Measurements from ENCODE around the gene TTYH3. TPM values are rescaled to one million over a fixed set of nuclear protein-coding genes. Genes with fewer than 3 reads are reported as not detected.

TTYH3 gene
- total RNA-seq, 1 donor from 2014 or later, result 38.6 TPM

DNA sequence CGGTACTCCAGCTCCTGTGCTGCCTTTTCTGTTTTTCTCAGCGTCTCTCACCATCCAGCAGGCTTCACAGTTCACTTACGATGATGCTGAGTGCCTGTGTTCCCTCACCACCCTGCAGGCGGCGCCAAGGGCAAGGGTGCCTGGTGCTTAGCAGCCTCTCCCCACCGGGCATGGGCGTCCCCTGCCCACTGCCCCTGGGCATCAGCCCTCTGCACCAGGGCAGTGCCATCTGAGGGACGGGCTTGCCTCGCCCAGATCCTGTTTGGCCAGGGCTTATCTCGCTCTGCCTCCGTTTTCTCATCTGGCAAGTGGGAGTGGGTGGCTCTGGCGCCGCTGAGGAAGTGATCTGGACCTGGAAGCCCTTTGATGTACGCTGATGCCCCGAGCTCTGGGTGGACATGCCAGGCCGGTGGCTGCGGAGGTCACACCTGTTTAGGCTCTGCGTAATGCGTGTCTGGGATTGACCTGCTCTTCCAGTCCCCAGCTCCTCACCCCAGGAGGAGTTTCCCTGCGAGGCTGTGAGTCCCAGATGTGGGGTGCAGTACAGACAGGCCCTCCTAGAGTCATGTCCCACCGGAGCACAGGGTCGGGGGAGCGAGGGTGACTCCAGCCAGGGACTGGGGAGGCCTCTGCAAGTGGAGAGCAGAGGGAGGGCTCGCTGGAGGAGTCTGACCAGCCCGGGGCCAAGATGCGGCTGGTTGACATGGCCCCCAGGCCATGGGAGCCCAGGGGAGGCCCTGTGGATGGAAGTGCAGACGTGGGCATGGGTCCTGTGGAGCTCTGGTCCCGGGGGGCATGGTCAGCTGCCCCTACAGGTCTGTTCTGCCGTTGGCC lies 11.8 kb downstream of the TTYH3 start:
- DNase-seq (ENCODE audit: low spot score), result no peak
- intact Hi-C loops (cut with DNase I), result no loop called here
- no peak for ATAC-seq

DNA sequence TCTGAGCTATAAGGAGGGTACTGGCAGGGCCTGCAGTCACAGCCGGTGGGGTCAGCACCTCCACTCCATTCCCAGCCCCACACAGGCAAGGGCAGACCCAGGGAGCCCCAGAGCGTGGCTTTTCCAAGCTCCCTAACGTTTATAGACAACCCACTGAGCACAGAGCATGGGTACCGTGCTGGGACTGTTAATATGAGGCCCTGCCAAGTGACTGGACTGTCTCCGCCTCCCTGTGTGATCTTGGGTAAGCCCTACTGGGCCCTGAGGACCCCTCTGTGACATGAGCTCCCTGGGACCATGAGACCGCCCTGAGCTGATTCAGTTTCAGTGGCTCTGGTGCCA lies 12.4 kb downstream of the TTYH3 start:
- DNase-seq (ENCODE audit: low spot score), result no peak
- no peak for ATAC-seq
- intact Hi-C loops (cut with DNase I), result no loop called here

DNA sequence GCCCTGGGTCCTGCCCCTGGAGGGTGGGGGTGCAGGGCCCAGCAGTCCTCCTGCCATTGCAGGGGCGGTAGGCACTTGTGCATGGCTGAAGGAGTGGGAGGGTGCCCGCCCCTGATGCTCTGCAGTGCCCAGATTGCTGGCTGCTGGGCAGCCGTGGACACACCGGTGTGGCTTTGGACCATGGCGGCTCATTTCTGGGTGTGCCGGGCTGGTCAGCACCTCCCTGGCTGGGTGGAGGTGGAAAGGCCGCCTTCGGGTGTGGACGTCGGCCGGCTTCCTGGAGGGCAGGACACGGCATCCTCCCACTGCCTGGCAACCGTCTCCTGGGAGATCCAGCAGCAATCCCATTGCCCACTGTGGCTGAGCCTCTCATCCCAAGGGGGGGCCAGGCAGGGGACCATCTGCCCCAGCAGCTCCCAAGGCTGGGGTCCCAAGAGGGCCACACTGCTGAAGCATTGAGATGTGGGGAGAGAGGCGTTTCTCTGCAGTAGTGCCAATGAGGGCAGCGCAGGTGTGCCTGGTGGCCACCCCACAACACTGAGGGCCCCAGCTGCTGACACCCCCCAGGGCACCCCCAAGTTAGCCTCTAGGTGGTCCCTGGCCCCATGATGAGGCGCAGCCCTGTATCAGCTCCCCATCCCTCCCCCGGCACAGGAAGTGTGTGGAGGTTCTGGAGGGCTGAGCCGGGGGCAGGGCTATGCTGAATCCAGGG lies 12.9 kb downstream of the TTYH3 start:
- DNase-seq (ENCODE audit: low spot score) (peak; percentile 61), ATAC-seq (no peak)
- intact Hi-C loops (cut with DNase I), result no loop called here

DNA sequence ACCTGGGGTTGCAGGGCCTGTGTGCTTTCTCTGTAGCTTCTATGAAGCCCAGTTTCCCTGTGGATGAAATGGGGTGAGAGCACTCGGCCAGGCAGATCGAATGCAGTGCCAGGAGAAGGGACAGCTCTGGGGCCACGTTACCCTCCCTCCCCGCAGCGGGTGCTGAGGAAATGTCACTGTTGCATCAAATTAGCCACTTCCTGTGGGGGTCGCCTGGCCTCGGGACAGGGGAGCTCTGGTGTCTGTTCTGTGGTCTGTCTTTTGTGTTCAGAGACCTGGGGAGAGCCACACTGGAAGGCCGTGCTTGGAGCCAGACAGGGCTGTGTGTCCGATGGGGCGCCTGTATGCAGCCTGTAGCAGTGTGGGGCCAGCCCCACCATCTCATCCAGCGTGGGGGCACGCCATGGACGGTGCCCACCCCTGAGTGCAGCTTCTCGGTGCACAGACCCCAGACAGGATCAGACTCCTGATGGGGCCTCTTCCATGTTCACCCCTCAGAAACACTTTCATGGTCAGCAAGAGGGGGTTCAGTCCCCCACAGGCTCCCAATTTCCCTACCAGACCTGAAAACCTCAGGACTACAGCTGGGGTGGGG lies 13.6 kb downstream of the TTYH3 start:
- intact Hi-C loops (cut with DNase I), result no loop called here
- DNase-seq (ENCODE audit: low spot score), result peak; percentile 56
- ATAC-seq, result no peak

DNA sequence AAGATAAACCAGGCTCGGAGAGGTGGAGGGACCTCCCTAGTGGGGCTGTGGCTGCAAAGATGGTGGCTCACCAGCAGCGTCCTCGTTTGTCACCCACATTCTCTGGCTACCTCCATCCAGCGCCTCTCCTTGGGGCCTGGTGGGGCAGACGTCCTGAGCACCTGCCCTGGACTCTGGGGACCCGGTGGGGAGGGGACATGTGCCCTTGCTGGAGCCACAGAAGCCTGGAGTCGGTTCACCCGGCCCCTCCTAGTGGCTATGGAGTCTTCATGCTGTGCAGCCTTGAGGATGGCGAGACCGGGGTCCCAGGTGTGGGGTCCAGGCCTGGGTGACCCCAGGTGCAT lies 14.5 kb downstream of the TTYH3 start:
- DNase-seq (ENCODE audit: low spot score), result no peak
- no peak for ATAC-seq
- intact Hi-C loops (cut with DNase I), result no loop called here

DNA sequence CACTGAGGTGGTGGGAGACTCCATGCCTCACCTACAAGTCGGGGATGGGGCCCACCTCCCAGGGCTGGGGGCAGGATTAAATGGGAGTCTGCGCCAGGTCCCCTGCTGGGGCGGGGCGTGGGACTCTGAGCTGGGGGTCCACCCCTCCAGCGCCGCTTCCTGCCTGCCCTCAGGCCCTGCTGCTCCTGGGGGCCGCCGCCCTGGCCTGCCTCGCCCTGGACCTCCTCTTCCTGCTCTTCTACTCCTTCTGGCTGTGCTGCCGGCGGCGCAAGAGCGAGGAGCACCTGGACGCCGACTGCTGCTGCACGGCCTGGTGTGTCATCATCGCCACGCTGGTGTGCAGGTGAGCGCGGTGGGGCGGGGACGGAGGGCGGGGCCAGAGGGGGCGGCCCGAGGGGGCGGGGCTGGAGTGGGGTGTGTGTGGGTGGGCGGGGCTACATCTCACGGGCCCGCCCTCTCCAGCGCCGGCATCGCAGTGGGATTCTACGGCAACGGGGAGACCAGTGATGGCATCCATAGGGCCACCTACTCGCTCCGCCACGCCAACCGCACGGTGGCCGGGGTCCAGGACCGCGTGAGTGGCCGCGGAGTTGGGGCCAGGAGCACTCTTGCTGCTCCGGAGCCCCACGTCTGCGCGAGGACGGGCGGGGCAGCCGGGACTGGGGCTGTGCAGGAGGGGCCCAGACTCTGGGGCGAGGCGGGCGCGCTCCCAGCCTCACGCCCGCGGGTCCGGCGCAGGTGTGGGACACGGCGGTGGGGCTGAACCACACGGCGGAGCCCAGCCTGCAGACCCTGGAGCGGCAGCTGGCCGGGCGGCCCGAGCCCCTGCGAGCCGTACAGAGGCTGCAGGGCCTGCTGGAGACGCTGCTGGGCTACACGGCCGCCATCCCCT lies 15.1 kb downstream of the TTYH3 start:
- DNase-seq (ENCODE audit: low spot score) (no peak), ATAC-seq (no peak)
- intact Hi-C loops (cut with DNase I), result no loop called here

DNA sequence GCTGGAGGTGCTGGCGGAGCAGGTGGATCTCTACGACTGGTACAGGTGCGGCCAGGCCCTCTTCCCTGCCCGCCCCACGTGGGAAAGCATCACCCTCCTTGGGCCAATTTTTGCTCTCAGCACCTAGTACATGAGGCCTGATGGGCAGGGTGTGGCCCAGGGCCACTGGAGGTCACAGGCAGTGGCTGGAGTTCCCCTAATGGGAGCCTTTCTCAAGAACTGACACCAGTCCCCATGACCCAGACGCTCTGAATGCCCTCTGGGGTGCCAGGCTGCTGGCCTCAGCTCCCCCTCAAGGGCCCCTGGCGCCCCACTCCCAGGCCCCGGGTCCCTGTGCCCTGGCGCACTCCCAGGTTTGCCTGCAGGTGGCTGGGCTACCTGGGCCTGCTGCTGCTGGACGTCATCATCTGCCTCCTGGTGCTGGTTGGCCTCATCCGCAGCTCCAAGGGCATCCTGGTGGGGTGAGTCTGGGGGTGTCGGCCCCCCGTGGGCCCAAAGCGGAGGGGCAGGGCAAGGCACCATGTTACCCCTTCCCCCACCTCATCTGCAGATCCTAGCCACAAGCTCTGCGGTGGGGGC lies 15.9 kb downstream of the TTYH3 start:
- ATAC-seq (no peak), DNase-seq (ENCODE audit: low spot score) (peak; percentile 56)
- intact Hi-C loops (cut with DNase I), result no loop called here

DNA sequence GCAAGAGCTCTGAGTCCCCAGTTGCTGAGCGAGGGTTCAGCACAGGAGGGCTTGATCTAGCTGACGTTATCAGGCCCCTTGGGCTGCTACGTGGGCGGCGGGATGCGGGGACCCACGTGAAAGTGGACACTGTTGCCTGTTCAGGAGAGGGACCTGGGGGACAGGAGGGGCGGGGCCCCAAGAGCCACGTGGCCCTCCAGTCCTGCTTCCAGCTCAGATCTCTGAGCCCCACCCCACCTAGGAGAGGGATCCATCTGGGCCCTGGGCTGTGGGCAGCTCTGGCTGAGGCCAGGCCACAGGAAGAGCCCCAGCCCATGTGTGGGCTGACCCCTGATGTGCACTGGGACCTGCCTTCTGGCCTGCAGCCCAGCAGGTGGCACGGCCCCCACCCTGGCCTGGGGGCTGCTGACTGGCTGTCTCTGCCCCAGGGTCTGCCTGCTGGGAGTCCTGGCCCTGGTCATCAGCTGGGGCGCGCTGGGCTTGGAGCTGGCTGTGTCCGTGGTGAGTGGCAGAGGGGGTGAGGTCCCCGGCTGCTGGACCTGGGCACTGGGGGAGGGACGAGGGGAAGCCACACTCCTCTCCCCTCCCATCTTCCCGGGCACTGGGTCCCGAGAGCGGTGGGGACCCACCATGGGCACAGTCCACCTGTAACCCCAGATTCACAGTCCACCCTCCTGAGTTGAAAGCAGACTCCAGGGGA lies 17.5 kb downstream of the TTYH3 start:
- ATAC-seq, result no peak
- no peak for DNase-seq (ENCODE audit: low spot score)
- intact Hi-C loops (cut with DNase I), result no loop called here

DNA sequence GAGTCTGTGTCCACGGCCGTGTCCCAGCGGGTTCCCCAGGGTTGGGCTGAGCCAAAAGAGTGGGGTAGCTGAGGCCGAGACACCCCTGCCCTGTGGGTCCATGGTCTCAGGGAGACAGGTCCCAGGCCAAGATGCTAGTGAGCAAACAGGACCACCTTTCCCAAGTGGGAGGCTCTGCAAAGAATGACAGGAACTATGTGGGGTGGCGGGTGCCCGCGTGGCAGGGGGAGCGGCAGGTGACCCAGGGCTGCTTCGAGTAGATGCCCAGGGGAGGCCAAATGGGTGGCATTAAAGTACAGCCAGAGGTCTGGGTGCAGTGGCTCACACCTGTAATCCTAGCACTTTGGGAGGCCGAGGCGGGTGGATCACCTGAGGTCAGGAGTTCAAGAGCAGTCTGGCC lies 18.2 kb downstream of the TTYH3 start:
- DNase-seq (ENCODE audit: low spot score) (no peak), ATAC-seq (no peak)
- intact Hi-C loops (cut with DNase I), result no loop called here

DNA sequence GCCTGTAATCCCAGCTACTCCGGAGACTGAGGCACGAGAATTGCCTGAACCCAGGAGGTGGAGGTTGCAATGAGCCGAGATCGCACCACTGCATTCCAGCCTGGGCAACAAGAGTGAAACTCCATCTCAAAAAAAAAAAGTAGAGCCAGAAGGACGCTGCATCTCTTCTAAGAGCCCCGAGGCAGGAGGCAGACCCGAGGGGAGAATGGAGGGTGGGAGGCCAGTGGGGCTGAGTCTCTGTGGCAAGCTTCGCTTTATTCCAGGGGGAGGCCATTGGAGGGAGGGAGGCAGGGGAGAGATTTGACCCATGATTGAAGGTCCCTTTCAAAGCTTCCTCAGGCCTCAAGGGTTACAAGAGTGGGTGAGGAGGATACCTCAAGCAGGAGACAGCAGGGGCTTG lies 18.7 kb downstream of the TTYH3 start:
- ATAC-seq (no peak), DNase-seq (ENCODE audit: low spot score) (no peak)
- intact Hi-C loops (cut with DNase I), result no loop called here

DNA sequence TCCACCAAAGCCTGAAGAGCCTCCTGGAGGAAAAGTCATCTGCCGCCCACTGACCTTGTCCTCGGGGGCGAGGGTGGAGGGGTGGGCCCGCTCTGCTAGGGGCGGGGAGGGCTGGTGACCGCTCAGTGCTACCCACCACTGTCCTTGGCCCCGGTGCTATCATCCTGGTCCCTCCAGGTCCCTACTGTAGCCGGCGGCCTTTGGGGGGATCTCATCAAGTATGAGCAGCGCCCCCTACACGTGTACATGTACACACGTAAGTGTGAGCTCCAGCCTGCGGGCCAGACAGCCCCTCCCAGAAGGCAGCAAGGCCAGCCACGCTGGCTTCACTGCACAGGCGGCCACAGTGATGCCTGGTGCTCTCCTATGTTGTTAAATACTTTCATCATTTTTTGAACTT lies 19.6 kb downstream of the TTYH3 start:
- DNase-seq (ENCODE audit: low spot score) (no peak), ATAC-seq (peak; percentile 21)
- intact Hi-C loops (cut with DNase I), result no loop called here

DNA sequence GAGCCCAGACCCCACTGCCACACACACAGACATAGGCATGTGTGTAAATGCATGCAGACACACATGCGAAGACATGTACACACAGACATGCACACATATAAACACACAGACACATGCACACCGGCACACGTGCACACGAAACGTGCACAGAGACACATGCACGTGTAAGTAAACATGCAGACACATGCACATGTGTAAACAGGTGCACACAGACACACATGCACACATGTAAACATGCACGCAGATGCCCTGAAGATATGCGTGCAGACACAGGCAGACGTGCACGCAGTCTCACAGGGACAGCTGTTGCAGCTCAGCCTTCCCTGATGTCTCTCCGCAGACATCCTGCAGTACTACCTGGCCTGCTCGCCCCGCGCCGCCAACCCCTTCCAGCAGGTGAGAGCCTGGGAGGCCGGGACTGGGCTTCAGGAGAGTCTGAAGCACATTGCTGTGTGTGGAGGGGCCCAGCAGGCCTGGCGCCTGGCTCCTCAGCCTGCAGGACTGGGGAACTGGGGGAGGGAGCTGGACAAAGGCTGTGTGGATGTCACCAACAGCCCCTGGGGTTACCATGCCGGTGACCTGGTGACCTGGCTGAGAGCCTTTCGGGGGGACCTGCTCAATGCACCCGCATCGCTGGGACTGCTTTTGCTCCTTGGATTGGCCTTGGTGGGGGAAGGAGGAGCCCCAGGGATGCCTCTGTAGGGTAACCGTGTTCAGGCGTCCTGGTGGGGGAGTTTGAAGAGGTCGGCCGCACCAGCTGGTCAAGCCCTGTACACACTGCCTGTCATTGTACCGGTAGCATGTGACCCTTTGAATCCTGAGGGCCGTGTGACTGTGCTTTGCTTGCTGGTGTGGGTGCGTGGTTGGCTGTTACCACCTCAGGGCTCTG lies 20.3 kb downstream of the TTYH3 start:
- no peak for ATAC-seq
- intact Hi-C loops (cut with DNase I), result no loop called here
- no peak for DNase-seq (ENCODE audit: low spot score)

DNA sequence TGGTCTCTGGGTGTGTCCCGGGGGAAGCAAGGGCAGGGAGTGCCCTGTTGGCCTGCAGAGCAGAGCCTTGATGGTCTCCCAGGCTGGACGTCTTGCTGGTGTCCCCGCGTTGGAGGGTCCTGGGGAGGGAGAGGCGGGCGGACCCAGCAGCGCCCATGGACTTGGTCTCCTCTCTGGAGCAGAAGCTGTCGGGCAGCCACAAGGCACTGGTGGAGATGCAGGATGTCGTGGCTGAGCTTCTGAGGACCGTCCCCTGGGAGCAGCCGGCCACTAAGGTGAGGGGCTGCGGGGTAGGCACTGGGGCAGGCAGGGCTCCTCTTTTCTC lies 20.9 kb downstream of the TTYH3 start:
- DNase-seq (ENCODE audit: low spot score) (no peak), ATAC-seq (no peak)
- intact Hi-C loops (cut with DNase I), result no loop called here

DNA sequence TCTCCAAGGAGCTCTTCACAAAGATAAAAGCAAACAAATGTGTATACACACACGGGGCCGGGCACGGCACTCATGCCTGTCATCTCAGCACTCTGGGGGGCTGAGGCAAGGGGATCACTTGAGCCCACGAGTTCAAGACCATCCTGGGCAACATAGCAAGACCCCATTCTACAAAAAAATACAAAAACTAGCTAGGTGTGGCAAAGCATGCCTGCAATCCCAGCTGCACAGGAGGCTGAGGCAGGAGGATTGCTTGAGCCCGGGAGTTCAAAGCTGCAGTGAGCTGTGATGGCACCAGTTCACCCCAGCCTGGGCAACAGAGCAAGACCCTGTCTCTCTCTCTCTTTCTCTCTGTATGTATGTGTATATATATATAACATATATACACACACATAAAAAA lies 22.3 kb downstream of the TTYH3 start:
- intact Hi-C loops (cut with DNase I), result no loop called here
- no peak for ATAC-seq

DNA sequence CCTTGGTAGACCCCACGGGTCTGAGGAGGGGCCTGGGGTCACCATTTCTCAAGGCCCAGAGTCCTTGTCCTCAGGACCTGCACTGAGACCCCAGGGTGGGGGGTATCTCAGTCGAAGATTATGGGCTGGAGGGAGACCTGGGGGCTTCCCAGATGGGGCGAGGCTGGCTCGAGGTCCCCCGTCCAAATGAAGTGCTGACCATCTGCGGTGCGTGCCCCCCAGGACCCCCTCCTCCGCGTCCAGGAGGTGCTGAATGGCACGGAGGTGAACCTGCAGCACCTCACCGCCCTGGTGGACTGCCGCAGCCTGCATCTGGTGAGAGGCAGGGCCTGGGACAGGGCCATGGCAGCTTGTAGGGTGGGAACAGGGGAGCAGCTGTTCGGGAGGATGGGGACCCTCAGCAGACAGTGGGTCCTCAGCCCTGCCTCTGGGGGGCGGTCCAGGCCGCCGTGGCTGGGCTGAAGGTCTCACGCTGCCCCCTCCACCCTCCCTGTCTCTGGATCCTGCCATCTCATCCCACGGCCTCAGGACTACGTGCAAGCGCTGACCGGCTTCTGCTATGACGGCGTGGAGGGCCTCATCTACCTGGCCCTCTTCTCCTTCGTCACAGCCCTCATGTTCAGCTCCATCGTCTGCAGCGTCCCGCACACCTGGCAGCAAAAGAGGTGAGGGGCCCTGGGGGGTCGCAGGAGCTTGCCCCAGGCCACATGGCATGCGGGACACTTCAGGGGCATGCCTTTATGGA lies 24.3 kb downstream of the TTYH3 start:
- DNase-seq (ENCODE audit: low spot score) (no peak), ATAC-seq (no peak)
- intact Hi-C loops (cut with DNase I), result no loop called here

More for the DNA sequence above, 22.3 kb downstream of the TTYH3 start:
- no peak for DNase-seq (ENCODE audit: low spot score)

DNA sequence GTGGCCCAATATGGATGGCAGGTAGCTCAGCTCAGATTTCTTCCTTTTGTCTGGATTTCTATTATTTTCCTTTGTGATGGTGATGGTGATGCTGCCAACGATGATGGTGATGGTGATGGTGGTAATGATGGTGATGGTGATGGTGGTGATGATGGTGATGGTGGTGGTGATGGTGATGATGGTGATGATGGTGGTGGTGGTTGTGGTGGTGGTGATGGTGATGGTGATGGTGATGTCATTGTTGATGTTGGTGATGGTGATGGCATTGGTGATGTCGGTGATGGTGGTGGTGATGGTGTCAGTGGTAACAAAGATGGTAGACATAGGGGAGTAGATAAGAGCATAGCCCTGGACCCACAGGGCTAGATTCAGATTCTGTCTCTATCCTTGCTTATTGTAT lies 25.4 kb downstream of the TTYH3 start:
- intact Hi-C loops (cut with DNase I), result no loop called here
- no peak for ATAC-seq

More for the DNA sequence above, 25.4 kb downstream of the TTYH3 start:
- no peak for DNase-seq (ENCODE audit: low spot score)
